Right hindlimb (tissue), 1 donor: ENCODE data around the gene ZBTB5.

ENCODE experiments used
- DNase-seq: peaks from one replicate; pipeline ENCODE4 v3.0.0-alpha.2; 2018

Gene ZBTB5

GRCh38 chr9:37423508-37423907, 41.7 kb downstream of the ZBTB5 start:
- DNase-seq = no peak

GRCh38 chr9:37422289-37423104, 42.8 kb downstream of the ZBTB5 start, which contains the start of gene GRHPR:
GRHPR (plus strand) TSS chr9:37422696; CDS start chr9:37422751, 55 bp downstream.
- DNase-seq = peak; percentile 90

- DNase-seq = no peak
Measured at GRCh38 chr9:37421914-37422288, 43.3 kb downstream of the ZBTB5 start.

GRCh38 chr9:37420271-37421215, 44.7 kb downstream of the ZBTB5 start:
- DNase-seq = no peak

- DNase-seq = no peak
Measured at GRCh38 chr9:37419204-37419603, 46.0 kb downstream of the ZBTB5 start.

GRCh38 chr9:37417857-37418618, 47.2 kb downstream of the ZBTB5 start:
- no peak for DNase-seq

- DNase-seq = no peak
Measured at GRCh38 chr9:37417252-37417803, 47.9 kb downstream of the ZBTB5 start.

GRCh38 chr9:37415011-37415719, 50.1 kb downstream of the ZBTB5 start:
- DNase-seq = peak; percentile 70

- DNase-seq = no peak
Measured at GRCh38 chr9:37414503-37414943, 50.7 kb downstream of the ZBTB5 start.

GRCh38 chr9:37413311-37413710, 51.9 kb downstream of the ZBTB5 start:
- DNase-seq = no peak

GRCh38 chr9:37412431-37413151, 52.7 kb downstream of the ZBTB5 start:
- DNase-seq = no peak

GRCh38 chr9:37410969-37411785, 54.1 kb downstream of the ZBTB5 start:
- no peak for DNase-seq

GRCh38 chr9:37410354-37410861, 54.8 kb downstream of the ZBTB5 start:
- no peak for DNase-seq

GRCh38 chr9:37408933-37409710, 56.1 kb downstream of the ZBTB5 start:
- no peak for DNase-seq

GRCh38 chr9:37407468-37407867, 57.8 kb downstream of the ZBTB5 start:
- DNase-seq = no peak

- DNase-seq = no peak
Measured at GRCh38 chr9:37406603-37407401, 58.4 kb downstream of the ZBTB5 start.

- DNase-seq = no peak
Measured at GRCh38 chr9:37405764-37406380, 59.4 kb downstream of the ZBTB5 start.

- no peak for DNase-seq
Measured at GRCh38 chr9:37405350-37405749, 59.9 kb downstream of the ZBTB5 start.
